GM23338 (cell line): ENCODE results near the gene DMGDH.

Experiments
- CREB1 ChIP-seq: fragments of 250-450 bp; sonication (Bioruptor Pico); IDR thresholded peaks from 2 replicates; pipeline ENCODE4 v1.5.0; 2020; ENCODE audit warnings: low read depth, mild to moderate bottlenecking, moderate library complexity
- EZH2phosphoT487 ChIP-seq: fragments of 200-600 bp; sonication (generic); IDR thresholded peaks from one replicate; pipeline ENCODE4 v1.8.1; 2018; ENCODE audit warnings: antibody characterized with exemption; ENCODE audit not compliant: unreplicated experiment
- POLR2AphosphoS5 ChIP-seq: IDR thresholded peaks from 2 replicates; pipeline ENCODE4 v1.6.1; 2016; ENCODE audit warnings: antibody characterized with exemption, low read depth
- TF ChIP-seq, protein P1 (sequence below), 2 experiments: fragments of 200-600 bp in 1 of 2; sonication (generic) in 1 of 2; conservative IDR thresholded peaks; 2 replicates each; pipeline versions ENCODE4 v1.5.1 to v1.6.1; 2016 to 2017; ENCODE audit warnings: antibody characterized with exemption in 2 of 2, low read depth in 2 of 2, mild to moderate bottlenecking in 2 of 2, moderate library complexity in 1 of 2

DNA sequence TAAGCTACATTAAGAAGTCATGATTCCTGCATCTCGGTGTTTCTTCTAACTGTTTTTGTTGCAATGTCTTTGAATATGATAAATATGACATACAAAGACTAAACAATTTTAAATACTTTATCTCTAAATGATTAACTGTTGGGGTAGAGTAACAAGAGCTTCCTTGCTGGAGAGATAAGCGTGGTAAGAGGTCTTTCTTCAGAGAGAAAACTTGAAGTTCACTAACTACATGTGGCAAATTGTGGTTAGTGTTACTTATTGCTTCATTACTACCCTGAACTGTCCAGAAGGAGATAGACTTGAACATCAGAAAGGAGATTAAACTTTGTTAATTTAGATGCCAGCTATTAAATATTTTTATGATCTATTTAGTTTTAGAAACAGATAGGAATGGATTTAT lies 77.3 kb downstream of the DMGDH start:
- TF ChIP-seq, protein P1, sequence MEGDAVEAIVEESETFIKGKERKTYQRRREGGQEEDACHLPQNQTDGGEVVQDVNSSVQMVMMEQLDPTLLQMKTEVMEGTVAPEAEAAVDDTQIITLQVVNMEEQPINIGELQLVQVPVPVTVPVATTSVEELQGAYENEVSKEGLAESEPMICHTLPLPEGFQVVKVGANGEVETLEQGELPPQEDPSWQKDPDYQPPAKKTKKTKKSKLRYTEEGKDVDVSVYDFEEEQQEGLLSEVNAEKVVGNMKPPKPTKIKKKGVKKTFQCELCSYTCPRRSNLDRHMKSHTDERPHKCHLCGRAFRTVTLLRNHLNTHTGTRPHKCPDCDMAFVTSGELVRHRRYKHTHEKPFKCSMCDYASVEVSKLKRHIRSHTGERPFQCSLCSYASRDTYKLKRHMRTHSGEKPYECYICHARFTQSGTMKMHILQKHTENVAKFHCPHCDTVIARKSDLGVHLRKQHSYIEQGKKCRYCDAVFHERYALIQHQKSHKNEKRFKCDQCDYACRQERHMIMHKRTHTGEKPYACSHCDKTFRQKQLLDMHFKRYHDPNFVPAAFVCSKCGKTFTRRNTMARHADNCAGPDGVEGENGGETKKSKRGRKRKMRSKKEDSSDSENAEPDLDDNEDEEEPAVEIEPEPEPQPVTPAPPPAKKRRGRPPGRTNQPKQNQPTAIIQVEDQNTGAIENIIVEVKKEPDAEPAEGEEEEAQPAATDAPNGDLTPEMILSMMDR (conservative IDR thresholded peaks at IDR 0.05; ENCODE audit: low read depth in 2 of 2), result no peak
- TF ChIP-seq CREB1 (CRISPR knock-in tag) (no peak), EZH2phosphoT487 (no peak), POLR2AphosphoS5 (no peak)
